WTC11 (cell line): ENCODE data around the gene YBX2. TPM values are rescaled to one million over a fixed set of nuclear protein-coding genes. Genes with fewer than 3 reads are reported as not detected.
"Not testable (repeated sequence)": the region's sequence is repeated elsewhere in the genome, so short reads cannot be mapped to it uniquely, and the experiment has no call there.

Experiments used
- ATAC-seq: fragments of 200-7000 bp; cut with Tn5 transposase; 2 replicates; pipeline ENCODE4 v1.10.0; 2021; ENCODE audit warnings: mild to moderate bottlenecking, moderate library complexity
- CTCF ChIA-PET: fragments of 300-600 bp; sonication (Branson Sonifier 250); formaldehyde crosslinking; loops from one replicate; lab custom pipeline; 2021; ENCODE audit warnings: antibody characterized with exemption; lab: Charles Lee
- POLR2A ChIA-PET: fragments of 350-600 bp; sonication (Branson Sonifier 250); formaldehyde crosslinking; loops from one replicate; lab custom pipeline; 2021; ENCODE audit warnings: antibody characterized with exemption; lab: Charles Lee
- DNase-seq: peaks from one replicate; pipeline ENCODE4 v3.0.0; 2021; ENCODE audit warnings: low spot score
- H3K27ac Mint-ChIP-seq: 2 replicates; pipeline ENCODE4 v1.8.0; 2021; ENCODE audit warnings: mixed read lengths
- H3K27me3 Mint-ChIP-seq: 2 replicates; pipeline ENCODE4 v1.8.0; 2021; ENCODE audit warnings: low read depth, mild to moderate bottlenecking, moderate library complexity, mixed read lengths
- H3K36me3 Mint-ChIP-seq: 2 replicates; pipeline ENCODE4 v1.8.0; 2021; ENCODE audit warnings: mixed read lengths
- H3K4me1 Mint-ChIP-seq: 2 replicates; pipeline ENCODE4 v1.8.0; 2022; ENCODE audit warnings: mixed read lengths
- H3K4me3 Mint-ChIP-seq: 2 replicates; pipeline ENCODE4 v1.8.0; 2021; ENCODE audit warnings: mild to moderate bottlenecking, moderate library complexity, mixed read lengths
- H3K9me3 Mint-ChIP-seq: 2 replicates; pipeline ENCODE4 v1.8.0; 2021; ENCODE audit warnings: mixed read lengths
- ATF6 ChIP-seq: sonication (generic); formaldehyde crosslinking; IDR thresholded peaks from 2 replicates; pipeline ENCODE4 v1.8.1; 2023; ENCODE audit warnings: mild to moderate bottlenecking, missing genetic modification reagents
- E2F4 ChIP-seq: sonication (generic); formaldehyde crosslinking; IDR thresholded peaks from 2 replicates; pipeline ENCODE4 v1.8.1; 2022; ENCODE audit warnings: low read depth, mild to moderate bottlenecking, moderate library complexity, missing genetic modification reagents, borderline replicate concordance
- NFATC4 ChIP-seq: fragments of 250-450 bp; sonication (Bioruptor Pico); IDR thresholded peaks from 2 replicates; pipeline ENCODE4 v1.9.0; 2021; ENCODE audit warnings: mild to moderate bottlenecking
- NR3C1 ChIP-seq: sonication (generic); formaldehyde crosslinking; conservative IDR thresholded peaks from 2 replicates; pipeline ENCODE4 v1.8.1; 2023; ENCODE audit warnings: low read depth, mild to moderate bottlenecking, missing genetic modification reagents
- PREB ChIP-seq: sonication (generic); formaldehyde crosslinking; IDR thresholded peaks from 2 replicates; pipeline ENCODE4 v1.8.1; 2022; ENCODE audit warnings: mild to moderate bottlenecking, missing genetic modification reagents, moderate library complexity, borderline replicate concordance
- SMAD3 ChIP-seq: sonication (generic); formaldehyde crosslinking; IDR thresholded peaks from 2 replicates; pipeline ENCODE4 v1.8.0; 2022; ENCODE audit warnings: missing genetic modification reagents, mild to moderate bottlenecking, borderline replicate concordance
- TEAD1 ChIP-seq: sonication (generic); formaldehyde crosslinking; IDR thresholded peaks from 2 replicates; pipeline ENCODE4 v1.8.0; 2022; ENCODE audit warnings: mild to moderate bottlenecking, missing genetic modification reagents
- ZNF219 ChIP-seq: sonication (generic); formaldehyde crosslinking; IDR thresholded peaks from 2 replicates; pipeline ENCODE4 v1.8.0; 2023; ENCODE audit warnings: missing genetic modification reagents, mild to moderate bottlenecking, borderline replicate concordance
- total RNA-seq: library from RNA; stranded (reverse); gene quantifications from 3 replicates; pipeline ENCODE4 v1.2.3, GENCODE V29; 2021

Gene YBX2
- total RNA-seq, 1 experiment from 2014 or later, result 26.8 TPM

GRCh38 chr17:7334938-7335538 lies 40.6 kb upstream of the YBX2 start:
- peak overlapping the region; percentile 25 for H3K27ac Mint-ChIP-seq
- no peak overlapping the region for H3K4me3 Mint-ChIP-seq
- H3K4me1 Mint-ChIP-seq, result peaks cover 38% of the 10 kb centered on the region
- CTCF ChIA-PET, result interaction anchor here (1.0 to 2.8 kb wide), 4 partner anchors 11 to 225 kb away, joined by 3 to 20 read pairs (median 8); partner anchors contain the start of gene SLC2A4
- H3K9me3 Mint-ChIP-seq, result no peaks in the 10 kb centered on the region
- ATAC-seq, result no peak
- no peak for DNase-seq
- no peak for TF ChIP-seq ATF6 (CRISPR knock-in tag)
- peaks cover 6% of the 10 kb centered on the region; the same call in 1 of the 2 replicates for H3K36me3 Mint-ChIP-seq
- no peaks in the 10 kb centered on the region for H3K27me3 Mint-ChIP-seq
- POLR2A ChIA-PET, result interaction anchor here (1.2 kb wide), 1 partner anchor 14 kb away, joined by 3 read pairs; no protein-coding TSS in a partner anchor

GRCh38 chr17:7332600-7333069 lies 38.2 kb upstream of the YBX2 start:
- ATAC-seq, H3K36me3 Mint-ChIP-seq, H3K27me3 Mint-ChIP-seq, DNase-seq, CTCF ChIA-PET, POLR2A ChIA-PET, H3K9me3 Mint-ChIP-seq, H3K4me3 Mint-ChIP-seq: not testable (repeated sequence)
- H3K4me1 Mint-ChIP-seq, result peaks cover 46% of the 10 kb centered on the region
- peak overlapping the region; percentile 39 for H3K27ac Mint-ChIP-seq

- POLR2A ChIA-PET, result no interaction called here
- H3K27ac Mint-ChIP-seq, result peak overlapping the region; percentile 39; the same call in 1 of the 2 replicates
These were observed 37.7 kb upstream of the YBX2 start for GRCh38 chr17:7332111-7332510.

GRCh38 chr17:7330638-7331015 lies 36.2 kb upstream of the YBX2 start:
- peaks cover 29% of the 10 kb centered on the region for H3K4me1 Mint-ChIP-seq
- H3K4me3 Mint-ChIP-seq, result peak overlapping the region; percentile 93
- H3K27ac Mint-ChIP-seq, result peak overlapping the region; percentile 79; the same call in 1 of the 2 replicates
- TF ChIP-seq NR3C1 (no peak), NFATC4 (no peak)
- ATAC-seq (no peak), DNase-seq (no peak)
- H3K36me3 Mint-ChIP-seq, result peaks cover 4% of the 10 kb centered on the region; the same call in 1 of the 2 replicates
- CTCF ChIA-PET, result interaction anchor here (1.4 to 2.2 kb wide), 3 partner anchors 50 to 357 kb away, joined by 8 to 24 read pairs (median 14); partner anchors contain the start of genes SLC2A4, TP53 and WRAP53
- no peaks in the 10 kb centered on the region for H3K9me3 Mint-ChIP-seq
- POLR2A ChIA-PET, result interaction anchor here (1.5 to 2.0 kb wide), 4 partner anchors 44 to 356 kb away, joined by 3 to 12 read pairs (median 8); partner anchors contain the start of genes ACADVL, DLG4, TMEM256 and TP53
- no peaks in the 10 kb centered on the region for H3K27me3 Mint-ChIP-seq

More at GRCh38 chr17:7332111-7332510, 37.7 kb upstream of the YBX2 start:
- Mint-ChIP-seq H3K4me1 (peaks cover 40% of the 10 kb centered on the region), H3K9me3 (no peaks in the 10 kb centered on the region), H3K4me3 (no peak overlapping the region), H3K27me3 (no peaks in the 10 kb centered on the region), H3K36me3 (no peaks in the 10 kb centered on the region)
- no peak for DNase-seq
- ATAC-seq, result no peak
- TF ChIP-seq ZNF219 (CRISPR knock-in tag) (no peak), SMAD3 (CRISPR knock-in tag) (no peak), TEAD1 (CRISPR knock-in tag) (no peak), E2F4 (CRISPR knock-in tag) (no peak), PREB (CRISPR knock-in tag) (no peak)
- CTCF ChIA-PET, result no interaction called here
